Measurements from ENCODE around the gene H6PD.

The H6PD gene

GRCh38 chr1:9281071-9281827 is 46.7 kb downstream of the H6PD start:
- TF ChIP-seq CTCF (IDR thresholded peaks at IDR 0.05; ENCODE audit: extremely low read depth, missing control alignments): no peak
- no peak for DNase-seq (ENCODE audit: low spot score)

DNA sequence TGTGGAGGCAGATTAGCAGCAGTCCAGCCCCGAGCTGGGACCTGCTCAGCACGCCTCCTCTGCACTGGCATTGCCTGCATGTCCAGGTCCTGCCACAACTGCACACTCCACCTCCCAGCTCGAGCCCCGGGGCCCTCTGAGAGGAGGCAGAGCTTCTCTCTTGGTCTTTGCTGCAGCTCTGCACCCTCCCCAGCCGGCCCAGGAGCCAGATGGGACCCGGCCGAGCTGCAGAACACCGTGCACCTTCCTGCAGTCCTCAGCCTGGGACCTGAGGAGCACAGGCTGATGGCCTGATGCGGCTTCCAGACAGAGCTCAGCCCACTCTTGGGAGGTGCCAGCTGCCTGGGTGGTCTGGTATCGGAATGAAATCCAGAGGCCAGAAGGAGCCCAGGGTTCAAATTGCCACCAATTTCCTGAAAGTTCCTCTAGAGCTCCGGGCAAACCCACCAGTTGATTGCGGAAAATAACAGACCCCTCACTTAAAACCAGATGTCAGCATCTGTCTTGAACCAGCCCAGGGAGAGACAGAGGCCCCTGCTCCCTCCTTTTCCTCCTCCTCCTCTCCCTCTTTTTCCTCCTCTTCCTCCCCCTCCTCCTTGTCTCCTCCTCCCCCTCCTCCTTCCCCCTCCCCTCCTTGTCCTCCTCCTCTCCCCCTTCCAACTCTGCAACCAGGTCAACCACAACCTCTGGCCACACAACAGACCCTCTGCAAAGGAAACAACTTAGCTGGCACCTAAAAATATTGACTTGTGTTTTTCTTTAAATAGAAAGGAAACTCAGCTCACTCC is 47.5 kb downstream of the H6PD start:
- TF ChIP-seq CTCF (IDR thresholded peaks at IDR 0.05; ENCODE audit: extremely low read depth, missing control alignments): no peak
- no peak for DNase-seq (ENCODE audit: low spot score)

DNA sequence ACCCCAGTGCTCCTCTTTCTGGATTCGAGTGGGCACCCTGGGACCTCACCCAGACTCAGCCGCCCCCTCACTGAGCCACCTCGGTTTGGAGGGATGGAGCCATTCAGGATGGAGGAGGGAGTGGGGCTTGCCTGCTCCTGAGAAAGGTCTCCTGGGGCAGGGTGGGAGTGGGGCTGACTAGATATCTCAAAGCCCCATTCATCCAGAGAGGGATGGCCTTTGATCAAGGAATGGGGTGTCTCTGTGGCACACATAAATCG is 48.1 kb downstream of the H6PD start:
- DNase-seq (ENCODE audit: low spot score): no peak
- no peak for TF ChIP-seq CTCF (IDR thresholded peaks at IDR 0.05; ENCODE audit: extremely low read depth, missing control alignments)

GRCh38 chr1:9284061-9284460 is 49.5 kb downstream of the H6PD start:
- TF ChIP-seq CTCF (IDR thresholded peaks at IDR 0.05; ENCODE audit: extremely low read depth, missing control alignments): no peak
- no peak for DNase-seq (ENCODE audit: low spot score)

- no peak for TF ChIP-seq CTCF (IDR thresholded peaks at IDR 0.05; ENCODE audit: extremely low read depth, missing control alignments)
- no peak for DNase-seq (ENCODE audit: low spot score)
Observed at GRCh38 chr1:9286556-9286955, 52.0 kb downstream of the H6PD start.

DNA sequence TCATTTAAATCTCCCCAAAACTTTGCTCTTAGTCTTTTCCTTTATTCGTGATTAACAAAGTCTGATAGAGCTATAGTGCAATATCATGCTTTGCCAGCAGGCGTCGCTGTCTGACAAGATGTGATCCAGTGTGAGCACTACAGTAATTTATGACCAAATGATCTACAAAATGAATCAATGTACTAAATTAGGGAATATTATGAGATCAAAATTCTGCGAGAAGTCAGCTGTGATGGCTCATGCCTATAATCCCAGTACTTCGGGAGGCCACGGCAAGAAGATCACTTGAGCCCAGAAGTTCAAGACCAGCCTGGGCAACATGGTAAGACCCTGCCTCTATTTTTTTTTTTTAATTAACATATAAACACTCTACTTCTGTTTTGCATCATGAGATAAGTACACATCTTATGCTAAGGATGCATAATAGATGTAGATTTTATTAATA is 54.5 kb downstream of the H6PD start:
- peak; percentile 96 for TF ChIP-seq CTCF (IDR thresholded peaks at IDR 0.05; ENCODE audit: extremely low read depth, missing control alignments)
- peak; percentile 70 for DNase-seq (ENCODE audit: low spot score)

DNA sequence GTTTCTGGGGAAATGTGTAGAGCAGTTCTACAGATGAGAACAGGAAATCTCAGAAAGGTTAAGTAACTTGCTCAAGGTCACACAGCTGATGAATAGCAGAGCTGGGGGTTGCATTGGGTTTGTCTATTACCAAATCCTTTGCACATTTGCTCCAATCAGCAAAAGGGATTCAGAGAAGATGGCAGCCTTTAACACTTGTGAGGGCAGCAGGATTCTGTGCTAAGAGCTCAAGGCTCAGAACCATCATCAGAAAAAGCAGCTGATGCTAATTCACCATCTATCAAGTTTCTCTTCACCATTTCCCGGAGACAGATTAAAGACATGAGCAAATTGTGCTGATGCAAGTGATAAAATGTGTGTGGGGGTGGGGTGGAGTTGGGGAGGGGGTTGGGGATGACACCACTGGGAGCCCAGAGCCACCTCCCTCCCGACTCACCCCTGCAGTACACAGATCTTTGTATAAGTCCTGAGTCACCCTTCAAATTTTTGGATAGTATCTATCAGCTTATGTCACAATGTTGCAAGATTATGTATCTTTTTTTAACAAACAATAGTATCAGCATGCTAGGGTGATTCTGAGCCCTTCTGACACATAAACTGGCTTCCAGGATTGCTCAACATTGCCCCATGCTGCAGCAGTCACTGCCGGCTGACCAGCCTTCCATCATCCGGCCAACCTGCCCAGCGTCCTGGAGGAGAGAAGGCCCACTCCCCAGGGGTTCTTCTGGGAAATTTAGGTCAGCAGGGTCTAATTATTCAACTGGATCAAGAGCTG is 55.3 kb downstream of the H6PD start:
- no peak for DNase-seq (ENCODE audit: low spot score)

More for the DNA sequence above, 55.3 kb downstream of the H6PD start:
- no peak for TF ChIP-seq CTCF (IDR thresholded peaks at IDR 0.05; ENCODE audit: extremely low read depth, missing control alignments)

Measured in GM20000 (cell line).